ENCODE measurements around the gene MBOAT1.

DNA sequence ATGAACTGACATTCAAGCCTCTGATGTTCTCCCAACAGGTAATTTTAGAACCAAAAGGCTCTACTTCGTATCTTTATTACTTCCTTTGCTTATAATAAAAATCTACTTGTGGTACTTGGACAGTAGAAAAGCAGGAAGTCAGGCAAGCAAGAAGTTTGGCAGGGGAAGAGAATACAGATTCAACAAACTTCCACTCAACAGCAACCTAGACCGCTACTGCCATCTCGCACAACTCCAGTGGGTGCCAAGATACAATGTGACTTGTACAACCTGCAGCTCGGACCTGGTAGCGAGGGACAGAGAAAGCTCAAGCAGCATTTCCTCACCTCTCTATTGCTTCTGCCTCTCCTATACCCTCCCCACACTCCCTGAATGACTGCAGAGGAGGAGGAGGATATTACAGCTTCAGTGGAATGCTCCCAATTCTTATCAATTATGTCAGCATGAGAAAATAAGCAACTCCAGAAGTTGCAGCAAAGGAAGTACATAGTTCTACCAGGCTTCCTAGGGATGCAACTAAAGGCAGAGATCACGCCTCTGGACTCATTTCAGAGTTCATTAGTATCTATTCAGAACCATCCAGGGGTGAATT is 76.5 kb downstream of the MBOAT1 start:
- TF ChIP-seq, protein P1, sequence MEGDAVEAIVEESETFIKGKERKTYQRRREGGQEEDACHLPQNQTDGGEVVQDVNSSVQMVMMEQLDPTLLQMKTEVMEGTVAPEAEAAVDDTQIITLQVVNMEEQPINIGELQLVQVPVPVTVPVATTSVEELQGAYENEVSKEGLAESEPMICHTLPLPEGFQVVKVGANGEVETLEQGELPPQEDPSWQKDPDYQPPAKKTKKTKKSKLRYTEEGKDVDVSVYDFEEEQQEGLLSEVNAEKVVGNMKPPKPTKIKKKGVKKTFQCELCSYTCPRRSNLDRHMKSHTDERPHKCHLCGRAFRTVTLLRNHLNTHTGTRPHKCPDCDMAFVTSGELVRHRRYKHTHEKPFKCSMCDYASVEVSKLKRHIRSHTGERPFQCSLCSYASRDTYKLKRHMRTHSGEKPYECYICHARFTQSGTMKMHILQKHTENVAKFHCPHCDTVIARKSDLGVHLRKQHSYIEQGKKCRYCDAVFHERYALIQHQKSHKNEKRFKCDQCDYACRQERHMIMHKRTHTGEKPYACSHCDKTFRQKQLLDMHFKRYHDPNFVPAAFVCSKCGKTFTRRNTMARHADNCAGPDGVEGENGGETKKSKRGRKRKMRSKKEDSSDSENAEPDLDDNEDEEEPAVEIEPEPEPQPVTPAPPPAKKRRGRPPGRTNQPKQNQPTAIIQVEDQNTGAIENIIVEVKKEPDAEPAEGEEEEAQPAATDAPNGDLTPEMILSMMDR (IDR thresholded peaks at IDR 0.05), result no peak
- no peak for TF ChIP-seq POLR2AphosphoS5 (IDR thresholded peaks at IDR 0.05; ENCODE audit: insufficient read depth in 1 of 2, low read depth in 1 of 2)
- no peak for TF ChIP-seq POLR2A (IDR thresholded peaks at IDR 0.05)
